H1 (cell line): ENCODE results near the gene SNAI1. TPM values are rescaled to one million over a fixed set of nuclear protein-coding genes. Genes with fewer than 3 reads are reported as not detected.

Experiments used
- CTCF ChIA-PET: fragments of 300-600 bp; sonication (Branson Sonifier 250); formaldehyde crosslinking; loops from one replicate; lab custom pipeline; 2021; ENCODE audit not compliant: partially characterized antibody; lab: Charles Lee
- POLR2A ChIA-PET: fragments of 300-600 bp; sonication (Branson Sonifier 250); formaldehyde crosslinking; loops from one replicate; lab custom pipeline; 2021; ENCODE audit warnings: inconsistent platforms; ENCODE audit not compliant: partially characterized antibody; lab: Charles Lee
- DNase-seq, 2 experiments: peaks; one replicate each; pipeline versions ENCODE4 v3.0.0 to v3.0.0-alpha.2; 2010 to 2022; ENCODE audit warnings: low spot score in 2 of 2, low read depth in 1 of 2, mixed read lengths in 1 of 2
- FAIRE-seq: peaks from 2 replicates; lab custom pipeline; 2011; peaks lifted over from hg19 to GRCh38; lab: Jason Lieb, UNC
- H2AFZ ChIP-seq: 2 replicates; pipeline ENCODE4 v1.8.1; 2012; ENCODE audit warnings: low read length, inconsistent platforms
- H2AK5ac ChIP-seq: 2 replicates; pipeline ENCODE4 v1.6.1; 2013; ENCODE audit warnings: low read depth, low read length
- H2BK120ac ChIP-seq: replicated peaks from 2 replicates; pipeline ENCODE3; 2013; ENCODE audit warnings: low read depth, low read length, inconsistent platforms
- H2BK12ac ChIP-seq: 2 replicates; pipeline ENCODE4 v1.6.1; 2013; ENCODE audit warnings: low read depth, low read length
- H2BK15ac ChIP-seq: 2 replicates; pipeline ENCODE4 v1.6.1; 2013; ENCODE audit warnings: low read length
- H2BK20ac ChIP-seq: 2 replicates; pipeline ENCODE4 v1.6.1; 2013; ENCODE audit warnings: low read length
- H2BK5ac ChIP-seq: 2 replicates; pipeline ENCODE4 v1.6.1; 2013; ENCODE audit warnings: low read depth, low read length
- H3K14ac ChIP-seq: 2 replicates; pipeline ENCODE4 v1.6.1; 2013; ENCODE audit warnings: inconsistent platforms; ENCODE audit not compliant: insufficient read length
- H3K18ac ChIP-seq: 2 replicates; pipeline ENCODE4 v1.6.1; 2013; ENCODE audit warnings: low read length; ENCODE audit errors: extremely low read depth
- H3K23ac ChIP-seq: 2 replicates; pipeline ENCODE4 v1.6.1; 2013; ENCODE audit warnings: inconsistent platforms; ENCODE audit not compliant: insufficient read length
- H3K23me2 ChIP-seq: 2 replicates; pipeline ENCODE4 v1.6.1; 2013; ENCODE audit warnings: low read depth, low read length
- H3K27ac ChIP-seq: 2 replicates; pipeline ENCODE4 v1.6.1; 2011; ENCODE audit warnings: low read depth, low read length, inconsistent platforms
- H3K27me3 ChIP-seq, 4 experiments: replicated peaks in 1 of 4; 1 replicate in 1 of 4; 2 replicates in 3 of 4; pipeline versions ENCODE4 v1.6.1 to v1.8.1; 2011 to 2013; ENCODE audit warnings: low read length in 3 of 4, mild to moderate bottlenecking in 3 of 4, inconsistent platforms in 2 of 4, mixed read lengths in 2 of 4, moderate library complexity in 1 of 4; ENCODE audit not compliant: control insufficient read depth in 3 of 4, insufficient read depth in 3 of 4; ENCODE audit errors: extremely low read depth in 1 of 4
- H3K36me3 ChIP-seq, 4 experiments: 2 replicates each; pipeline versions ENCODE4 v1.6.1 to v1.8.1; 2011 to 2013; ENCODE audit warnings: mild to moderate bottlenecking in 4 of 4, low read length in 3 of 4, moderate library complexity in 2 of 4, control low read depth in 1 of 4, inconsistent platforms in 1 of 4; ENCODE audit not compliant: insufficient read depth in 4 of 4, control insufficient read depth in 2 of 4
- H3K4ac ChIP-seq: replicated peaks from 2 replicates; pipeline ENCODE3; 2013; ENCODE audit warnings: low read length, low read depth, mixed read lengths, inconsistent platforms; ENCODE audit not compliant: insufficient read length
- H3K4me1 ChIP-seq, 4 experiments: replicated peaks in 1 of 4; 1 replicate in 1 of 4; 2 replicates in 3 of 4; pipeline versions ENCODE4 v1.6.1 to v1.8.1; 2011 to 2013; ENCODE audit warnings: low read length in 3 of 4, inconsistent platforms in 2 of 4, mixed read lengths in 1 of 4; ENCODE audit not compliant: insufficient read depth in 4 of 4, control insufficient read depth in 3 of 4
- H3K4me2 ChIP-seq, 2 experiments: 2 replicates each; pipeline versions ENCODE4 v1.6.1 to v1.8.1; 2011 to 2013; ENCODE audit warnings: low read depth in 2 of 2, low read length in 2 of 2, control low read depth in 1 of 2, inconsistent platforms in 1 of 2, mild to moderate bottlenecking in 1 of 2; ENCODE audit not compliant: insufficient read depth in 1 of 2
- H3K4me3 ChIP-seq, 4 experiments: fragments of 200-600, 300-600 bp in 1 of 4; sonication (generic), shearing (Covaris generic), sonication (Bioruptor Twin) in 1 of 4; 2 replicates each; pipeline versions ENCODE4 v1.5.1 to v1.8.1; 2011 to 2016; ENCODE audit warnings: low read length in 4 of 4, low read depth in 3 of 4, control low read depth in 2 of 4, inconsistent platforms in 2 of 4, mild to moderate bottlenecking in 2 of 4, mixed read lengths in 1 of 4, moderate library complexity in 1 of 4; ENCODE audit not compliant: insufficient read depth in 2 of 4; ENCODE audit errors: extremely low read depth in 1 of 4
- H3K56ac ChIP-seq: replicated peaks from 2 replicates; pipeline ENCODE3; 2013; ENCODE audit warnings: low read depth, mild to moderate bottlenecking, mixed read lengths, low read length, inconsistent platforms; ENCODE audit not compliant: insufficient read length
- H3K79me1 ChIP-seq: 2 replicates; pipeline ENCODE4 v1.6.1; 2013; ENCODE audit warnings: low read depth, low read length, control low read depth
- H3K79me2 ChIP-seq, 2 experiments: 2 replicates each; pipeline versions ENCODE4 v1.6.1 to v1.8.1; 2012 to 2013; ENCODE audit warnings: low read length in 2 of 2, mild to moderate bottlenecking in 2 of 2, inconsistent platforms in 1 of 2; ENCODE audit not compliant: insufficient read depth in 2 of 2, control insufficient read depth in 1 of 2
- H3K9ac ChIP-seq, 4 experiments: replicated peaks in 1 of 4; 1 replicate in 1 of 4; 2 replicates in 3 of 4; pipeline versions ENCODE4 v1.6.1 to v1.8.1; 2011 to 2013; ENCODE audit warnings: low read depth in 3 of 4, low read length in 3 of 4, control low read depth in 2 of 4, mild to moderate bottlenecking in 2 of 4, moderate library complexity in 2 of 4, inconsistent platforms in 1 of 4; ENCODE audit errors: extremely low read depth in 1 of 4
- H3K9me3 ChIP-seq, 2 experiments: 2 replicates each; pipeline versions ENCODE4 v1.6.1 to v1.8.1; 2012 to 2013; ENCODE audit warnings: mild to moderate bottlenecking in 2 of 2, moderate library complexity in 2 of 2, control low read depth in 1 of 2, inconsistent platforms in 1 of 2, low read depth in 1 of 2, low read length in 1 of 2, mixed read lengths in 1 of 2; ENCODE audit not compliant: insufficient read depth in 2 of 2
- H4K20me1 ChIP-seq, 2 experiments: replicated peaks in 1 of 2; 2 replicates each; pipeline versions ENCODE3 to v1.8.1; 2011 to 2013; ENCODE audit warnings: inconsistent platforms in 2 of 2, low read length in 2 of 2, mild to moderate bottlenecking in 1 of 2; ENCODE audit not compliant: insufficient read depth in 2 of 2, control insufficient read depth in 1 of 2
- H4K5ac ChIP-seq: 2 replicates; pipeline ENCODE4 v1.6.1; 2013; ENCODE audit warnings: low read length, low read depth, mixed read lengths, inconsistent platforms; ENCODE audit not compliant: insufficient read length
- H4K8ac ChIP-seq: 2 replicates; pipeline ENCODE4 v1.8.0; 2013; ENCODE audit warnings: mild to moderate bottlenecking, moderate library complexity, low read length, inconsistent platforms; ENCODE audit not compliant: insufficient read depth; ENCODE audit errors: extremely low read depth
- H4K91ac ChIP-seq: replicated peaks from 2 replicates; pipeline ENCODE3; 2013; ENCODE audit warnings: low read length, mixed read lengths, inconsistent platforms; ENCODE audit not compliant: insufficient read length
- ATF2 ChIP-seq: IDR thresholded peaks from 2 replicates; pipeline ENCODE4 v1.6.1; 2012; ENCODE audit warnings: low read length, inconsistent platforms
- BCL11A ChIP-seq, 2 experiments: IDR thresholded peaks; one replicate each; pipeline ENCODE4 v1.6.1; 2011; ENCODE audit warnings: low read depth in 2 of 2, low read length in 2 of 2, mild to moderate bottlenecking in 2 of 2
- CHD1 ChIP-seq: IDR thresholded peaks from 2 replicates; pipeline ENCODE4 v1.6.1; 2012; ENCODE audit warnings: low read depth, low read length, improper control_type of control experiment
- HDAC2 ChIP-seq, 2 experiments: fragments of 300-600 bp in 1 of 2; sonication (generic) in 1 of 2; IDR thresholded peaks; 2 replicates each; pipeline ENCODE4 v1.6.1; 2011 to 2012; ENCODE audit warnings: low read depth in 2 of 2, low read length in 2 of 2, mild to moderate bottlenecking in 2 of 2, moderate library complexity in 2 of 2, borderline replicate concordance in 1 of 2, inconsistent platforms in 1 of 2
- PHF8 ChIP-seq: fragments of 200-600 bp; sonication (generic); conservative IDR thresholded peaks from 2 replicates; pipeline ENCODE4 v1.7.1; 2012; ENCODE audit warnings: low read depth, mild to moderate bottlenecking, inconsistent platforms, low read length, moderate library complexity
- POU5F1 ChIP-seq: IDR thresholded peaks from 2 replicates; pipeline ENCODE4 v1.6.1; 2011; ENCODE audit warnings: low read depth, mild to moderate bottlenecking, low read length, moderate library complexity
- RBBP5 ChIP-seq: IDR thresholded peaks from 2 replicates; pipeline ENCODE4 v1.7.1; 2012; ENCODE audit warnings: low read depth, mild to moderate bottlenecking, inconsistent platforms, low read length, moderate library complexity, borderline replicate concordance
- SIRT6 ChIP-seq: IDR thresholded peaks from one replicate; pipeline ENCODE4 v1.7.1; 2012; ENCODE audit warnings: low read length, inconsistent platforms
- WGBS, 2 experiments: shearing (Covaris generic) in 1 of 2; methylation state at CpG; one replicate each; pipeline versions ENCODE4 v1.1.6 to v1.1.7; 2013 to 2015; ENCODE audit warnings: low lambda C conversion rate in 2 of 2, mixed read lengths in 2 of 2, inconsistent platforms in 1 of 2, low coverage in 1 of 2, missing lambda C conversion rate in 1 of 2; ENCODE audit not compliant: insufficient replicate concordance in 2 of 2, insufficient coverage in 1 of 2, insufficient read length in 1 of 2; ENCODE audit errors: extremely low coverage in 1 of 2, missing lambda C conversion rate in 1 of 2; 5-methylcytosine and 5-hydroxymethylcytosine counted together
- polyA plus RNA-seq, 7 experiments: library from polyadenylated mRNA; depleted of rRNA in 3 of 7; stranded (reverse) in 5 of 7; unstranded in 2 of 7; fragments of >200 nt in 5 of 7; fragments of 200-250 nt in 2 of 7; gene quantifications; 1 replicate in 5 of 7; 2 replicates in 1 of 7; 4 replicates in 1 of 7; pipeline versions ENCODE4 v1.2.1 to v1.2.3, GENCODE V29; 2011 to 2013; ENCODE audit warnings: missing spikeins in 2 of 7, mixed read lengths in 2 of 7
- total RNA-seq: library from RNA; stranded (reverse); fragmentation: NEBNext Ultra II Directional; extraction: Animal tissue kit (Norgen Biotek cat#: 25700); gene quantifications from 2 replicates; pipeline ENCODE4 v1.2.1, GENCODE V29; 2021

The SNAI1 gene
- total and polyA plus RNA-seq, 2 of the 8 experiments (the other 6 are each of a cell fraction or from before 2014, with no cell fraction given): 6.5 to 8.0 TPM

DNA sequence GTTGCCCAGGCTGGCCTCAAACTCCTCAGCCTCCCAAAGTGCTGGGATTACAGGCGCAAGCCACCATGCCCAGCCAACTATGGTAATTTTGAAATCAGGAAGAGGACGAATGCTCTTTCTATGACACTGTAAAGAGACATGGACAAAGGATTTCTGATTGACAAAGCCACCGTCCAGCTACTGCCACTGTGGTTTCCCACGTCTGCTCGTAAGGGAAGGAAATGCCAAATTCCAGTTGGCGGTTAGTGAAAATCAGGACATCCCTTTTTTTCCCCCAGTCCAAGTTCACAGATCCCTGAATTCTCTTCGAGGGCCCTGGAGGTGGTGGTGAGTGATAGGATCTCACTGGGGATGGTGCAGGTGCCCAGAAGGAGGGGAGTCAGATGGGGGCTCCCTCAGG, 31.2 kb downstream of the SNAI1 start:
- Histone ChIP-seq H4K5ac (no peak overlapping the region), H3K4ac (no peak overlapping the region), H3K27me3 (peaks cover 0 to 13% (median 8%) of the 10 kb centered on the region in 4 experiments; a peak in 4 of 7 replicates), H2AFZ (no peak overlapping the region), H3K14ac (no peak overlapping the region), H2BK120ac (no peak overlapping the region), H3K18ac (no peak overlapping the region), H3K79me2 (no peaks in the 10 kb centered on the region), H3K23ac (no peak overlapping the region), H4K20me1 (no peaks in the 10 kb centered on the region), H2BK5ac (no peak overlapping the region), H3K27ac (no peak overlapping the region), H3K56ac (no peak overlapping the region), H2AK5ac (no peak overlapping the region), H2BK20ac (no peak overlapping the region), H3K4me2 (no peak overlapping the region), H4K91ac (no peak overlapping the region), H3K4me1 (peaks cover 0 to 23% (median 17%) of the 10 kb centered on the region in 4 experiments; a peak in 6 of 7 replicates), H3K9ac (no peak overlapping the region), H3K23me2 (no peaks in the 10 kb centered on the region; the same call in 1 of the 2 replicates), H2BK15ac (no peak overlapping the region), H3K79me1 (no peaks in the 10 kb centered on the region), H3K36me3 (no peaks in the 10 kb centered on the region), H2BK12ac (no peak overlapping the region), H3K4me3 (no peak overlapping the region), H3K9me3 (no peaks in the 10 kb centered on the region), H4K8ac (no peak overlapping the region)
- FAIRE-seq: no peak
- 84% methylated on average over 7 of the region's 7 CpGs; no CpG with 5 or more reads in 1 of the 2 experiments for WGBS, 2 experiments
- TF ChIP-seq ATF2 (no peak), BCL11A (IDR thresholded peaks at IDR 0.05; ENCODE audit: low read depth in 2 of 2, low read length in 2 of 2) (no peak), SIRT6 (no peak), PHF8 (no peak), POU5F1 (no peak), HDAC2 (IDR thresholded peaks at IDR 0.05; ENCODE audit: borderline replicate concordance in 1 of 2, low read depth in 2 of 2, low read length in 2 of 2) (no peak), RBBP5 (no peak), CHD1 (no peak)
- DNase-seq: no peak
- ChIA-PET POLR2A (interaction anchor here (2.1 to 13.6 kb wide), 2 partner anchors 14 to 29 kb away, joined by 9 to 183 read pairs; partner anchors contain the start of gene SNAI1), CTCF (interaction anchor here (1.2 to 4.0 kb wide), 3 partner anchors 19 to 57 kb away, joined by 4 to 23 read pairs (median 5); no protein-coding TSS in a partner anchor)
